Spleen (tissue), 11 donors: ENCODE data around the gene IL31. TPM values are rescaled to one million over a fixed set of nuclear protein-coding genes. Genes with fewer than 3 reads are reported as not detected.
A peak's percentile ranks its signal among the peaks of the same experiment; 100 is the strongest.

Source experiments
- DNase-seq: peaks from one replicate; pipeline ENCODE4 v3.0.0-alpha.2; 2020
- H3K27ac ChIP-seq, 8 donors: fragments of 200-600 bp; sonication (generic) in 7 of 8; 1 replicate in 4 of 8; 2 replicates in 4 of 8; pipeline versions ENCODE4 v1.5.0 to v1.8.0; 2016 to 2021; ENCODE audit warnings: inconsistent platforms in 4 of 8, mild to moderate bottlenecking in 4 of 8, moderate library complexity in 1 of 8
- H3K27me3 ChIP-seq, 7 donors: fragments of 200-600 bp; sonication (generic) in 6 of 7; replicated peaks in 1 of 7; 1 replicate in 4 of 7; 2 replicates in 3 of 7; pipeline versions ENCODE4 v1.5.0 to v1.8.0; 2016 to 2021; ENCODE audit warnings: inconsistent platforms in 3 of 7, mild to moderate bottlenecking in 1 of 7
- H3K36me3 ChIP-seq, 6 donors: fragments of 200-600 bp; sonication (generic) in 5 of 6; 1 replicate in 4 of 6; 2 replicates in 2 of 6; pipeline versions ENCODE4 v1.5.0 to v1.8.0; 2016 to 2021; ENCODE audit warnings: inconsistent platforms in 2 of 6
- H3K4me1 ChIP-seq, 6 donors: fragments of 200-600 bp; sonication (generic) in 5 of 6; 1 replicate in 3 of 6; 2 replicates in 3 of 6; pipeline versions ENCODE4 v1.5.0 to v1.8.0; 2016 to 2021; ENCODE audit warnings: inconsistent platforms in 3 of 6
- H3K4me3 ChIP-seq, 8 donors: fragments of 200-600 bp; sonication (generic) in 7 of 8; 1 replicate in 4 of 8; 2 replicates in 4 of 8; pipeline versions ENCODE4 v1.5.0 to v1.8.0; 2016 to 2021; ENCODE audit warnings: inconsistent platforms in 4 of 8, mild to moderate bottlenecking in 4 of 8, moderate library complexity in 2 of 8
- H3K9me3 ChIP-seq, 8 donors: fragments of 200-600 bp; sonication (generic) in 7 of 8; 1 replicate in 4 of 8; 2 replicates in 4 of 8; pipeline versions ENCODE4 v1.5.0 to v1.8.0; 2016 to 2021; ENCODE audit warnings: inconsistent platforms in 4 of 8
- POLR2A ChIP-seq, 3 donors: fragments of 450-650 bp; IDR thresholded peaks; one replicate each; pipeline ENCODE4 v1.5.1; 2017; ENCODE audit warnings: antibody characterized with exemption in 3 of 3, mild to moderate bottlenecking in 1 of 3
- POLR2AphosphoS5 ChIP-seq, 3 donors: sonication (generic); formaldehyde crosslinking; IDR thresholded peaks; one replicate each; pipeline ENCODE4 v1.5.1; 2017; ENCODE audit warnings: antibody characterized with exemption in 3 of 3
- WGBS, 5 donors: extraction: QIAGEN DNeasy Blood & Tissue Kit in 3 of 5; methylation state at CpG; one replicate each; pipeline versions ENCODE4 v1.1.5 to v1.1.7; 2013 to 2018; 5-methylcytosine and 5-hydroxymethylcytosine counted together
- intact Hi-C: fragments of 100-400 bp; cut with DNase I; formaldehyde crosslinking; loops from one replicate; pipeline ENCODE4 v1.15.0; 2023; ENCODE audit warnings: low total_unique reads
- polyA plus RNA-seq, 3 donors: library from polyadenylated mRNA; stranded (reverse); fragments of 200-250 nt; gene quantifications; one replicate each; pipeline ENCODE4 v1.2.1, GENCODE V29; 2013
- small RNA-seq, 4 donors: library from RNA; depleted of rRNA; stranded (forward); fragments of <200 nt; gene quantifications; one replicate each; pipeline ENCODE3, GENCODE V24; 2016
- total RNA-seq, 7 donors: library from RNA; depleted of rRNA in 3 of 7; stranded (reverse); fragments of >200 nt in 3 of 7; fragmentation: NEBNext Ultra II Directional in 4 of 7; extraction: Animal tissue kit (Norgen Biotek cat#: 25700) in 4 of 7; gene quantifications; one replicate each; pipeline versions ENCODE4 v1.1.0 to v1.2.1, GENCODE V29; 2016 to 2021
- TF ChIP-seq, protein P1 (sequence below), 11 experiments: fragments of 200-600 bp in 7 of 11; fragments of 450-650 bp in 4 of 11; sonication (generic) in 4 of 11; IDR thresholded peaks in 8 of 11; conservative IDR thresholded peaks in 3 of 11; 1 replicate in 7 of 11; 2 replicates in 4 of 11; pipeline versions ENCODE4 v1.4.0 to v1.8.0; 2016 to 2021; ENCODE audit warnings: antibody characterized with exemption in 11 of 11, inconsistent platforms in 4 of 11, mild to moderate bottlenecking in 1 of 11
- donor health status: healthy with polysubstance abuse.
- donor health status: DM: no; HTN: no; CAD: no; lungs with moderate emphysema.
- donor health status: DM: no; HTN: no; CAD: no.
- donor health status: Bipolar disorder and iron deficiency.
- donor health status: healthy.
- donor health status: DM: no; HTN: no; CAD: no.
- donor health status: DM: yes; HTN: yes; CAD: no.

Gene IL31
- total and polyA plus RNA-seq, 10 donors = not detected

DNA sequence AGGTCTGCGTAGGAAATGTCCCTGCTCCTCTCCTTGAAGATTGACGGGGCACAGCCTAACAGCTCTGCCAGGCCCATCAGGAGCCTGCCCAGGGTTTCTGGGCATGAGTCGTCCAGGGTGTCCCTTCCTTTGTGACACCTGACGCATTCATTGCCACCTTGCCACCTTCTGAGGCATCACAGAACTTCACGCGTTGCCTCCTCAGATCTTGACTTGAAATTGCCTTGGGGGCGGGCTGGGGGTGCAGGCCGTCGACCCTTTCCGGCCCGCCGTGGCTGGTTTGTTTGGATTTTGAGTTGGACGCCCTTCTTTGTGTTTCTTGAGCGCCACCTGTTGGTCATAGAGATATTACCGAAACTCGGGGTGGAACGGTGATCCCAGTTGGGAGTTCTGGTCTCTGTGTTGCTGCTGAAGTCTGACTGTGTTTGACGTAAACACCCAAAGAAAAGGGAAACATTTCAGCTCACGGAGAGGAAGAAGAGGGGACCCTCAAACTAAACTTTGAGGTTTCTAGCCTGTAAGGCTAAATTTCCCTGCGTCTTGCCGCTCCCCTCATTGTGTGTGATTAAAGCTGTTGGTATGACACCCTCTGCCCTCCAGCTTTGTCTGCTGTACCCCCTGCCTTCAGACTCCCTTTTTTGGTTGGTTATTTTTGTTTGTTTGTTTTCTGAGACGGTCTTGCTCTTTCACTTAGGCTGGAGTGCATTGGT is 50.8 kb downstream of the IL31 start:
- H3K27ac ChIP-seq = peak overlapping the region in 2 of 8 donors; percentile 18 to 45
- intact Hi-C loops = loop anchor here (2.0 kb wide), 1 partner anchor 68 kb away; no protein-coding TSS in a partner anchor

More for the DNA sequence above, 50.8 kb downstream of the IL31 start:
- DNase-seq = peak; percentile 78
- Histone ChIP-seq H3K4me3 (peak overlapping the region in 1 of 8 donors; percentile 28), H3K4me1 (peaks cover 6 to 76% (median 36%) of the 10 kb centered on the region in 6 donors), H3K36me3 (peaks cover 0 to 20% (median 11%) of the 10 kb centered on the region in 6 donors), H3K27me3 (no peaks in the 10 kb centered on the region), H3K9me3 (no peaks in the 10 kb centered on the region)
- 16 to 25% (median 20%) methylated on average over 16 to 22 of the region's 22 CpGs for WGBS, 5 donors
- TF ChIP-seq, protein P1, sequence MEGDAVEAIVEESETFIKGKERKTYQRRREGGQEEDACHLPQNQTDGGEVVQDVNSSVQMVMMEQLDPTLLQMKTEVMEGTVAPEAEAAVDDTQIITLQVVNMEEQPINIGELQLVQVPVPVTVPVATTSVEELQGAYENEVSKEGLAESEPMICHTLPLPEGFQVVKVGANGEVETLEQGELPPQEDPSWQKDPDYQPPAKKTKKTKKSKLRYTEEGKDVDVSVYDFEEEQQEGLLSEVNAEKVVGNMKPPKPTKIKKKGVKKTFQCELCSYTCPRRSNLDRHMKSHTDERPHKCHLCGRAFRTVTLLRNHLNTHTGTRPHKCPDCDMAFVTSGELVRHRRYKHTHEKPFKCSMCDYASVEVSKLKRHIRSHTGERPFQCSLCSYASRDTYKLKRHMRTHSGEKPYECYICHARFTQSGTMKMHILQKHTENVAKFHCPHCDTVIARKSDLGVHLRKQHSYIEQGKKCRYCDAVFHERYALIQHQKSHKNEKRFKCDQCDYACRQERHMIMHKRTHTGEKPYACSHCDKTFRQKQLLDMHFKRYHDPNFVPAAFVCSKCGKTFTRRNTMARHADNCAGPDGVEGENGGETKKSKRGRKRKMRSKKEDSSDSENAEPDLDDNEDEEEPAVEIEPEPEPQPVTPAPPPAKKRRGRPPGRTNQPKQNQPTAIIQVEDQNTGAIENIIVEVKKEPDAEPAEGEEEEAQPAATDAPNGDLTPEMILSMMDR (IDR thresholded peaks at IDR 0.05 in 8 of 11, conservative IDR thresholded peaks at IDR 0.05 in 3 of 11) = peak; percentile 36 to 85 (median 78)
- no peak for TF ChIP-seq POLR2A (IDR thresholded peaks at IDR 0.05)
- TF ChIP-seq POLR2AphosphoS5 (IDR thresholded peaks at IDR 0.05) = peak; percentile 44 to 64 (median 48)

Small RNA genes lying within 50 kb of the gene (small RNA-seq; reads per million reads assigned to genes)
- gene DIABLO = 0 to 1.2 (median 0.12) reads per million in 4 donors

Other genes starting within 250 kb of the IL31 start
- gene BCL7A, start 152.3 kb downstream of the IL31 start, total RNA-seq = 10 to 100 TPM in 1 of 7 donors, 1 to 10 TPM in 6; 4.2 to 10.1 (median 8.1) TPM
- gene BCL7A, start 152.3 kb downstream of the IL31 start, polyA plus RNA-seq = 1 to 10 TPM; 2.5 to 4.8 (median 3.8) TPM
- gene MLXIP, start 95.5 kb downstream of the IL31 start, total RNA-seq = 10 to 100 TPM; 56.1 to 97.1 (median 79.7) TPM
- gene MLXIP, start 95.5 kb downstream of the IL31 start, polyA plus RNA-seq = 10 to 100 TPM in 2 of 3 donors, 1 to 10 TPM in 1; 7.8 to 28.3 (median 11.5) TPM
- 1 to 10 TPM in 3 of 7 donors, under 1 TPM in 4; 0.37 to 5.2 (median 0.95) TPM for gene LRRC43, start 8.9 kb upstream of the IL31 start, total RNA-seq
- under 1 TPM; 0.13 to 0.24 (median 0.20) TPM for gene LRRC43, start 8.9 kb upstream of the IL31 start, polyA plus RNA-seq
- not detected for gene B3GNT4, start 29.5 kb upstream of the IL31 start, total RNA-seq
- under 1 TPM; 0.42 to 0.54 (median 0.49) TPM for gene B3GNT4, start 29.5 kb upstream of the IL31 start, polyA plus RNA-seq
- gene DIABLO, start 51.8 kb upstream of the IL31 start, total RNA-seq = 10 to 100 TPM; 30.5 to 55.7 (median 36.1) TPM
- 10 to 100 TPM; 38.8 to 46.7 (median 40.3) TPM for gene DIABLO, start 51.8 kb upstream of the IL31 start, polyA plus RNA-seq
- gene VPS33A, start 92.3 kb upstream of the IL31 start, total RNA-seq = 10 to 100 TPM; 19.1 to 31.5 (median 23.2) TPM
- 10 to 100 TPM in 2 of 3 donors, 1 to 10 TPM in 1; 9.7 to 12.3 (median 10.5) TPM for gene VPS33A, start 92.3 kb upstream of the IL31 start, polyA plus RNA-seq
- 10 to 100 TPM; 54.7 to 80.2 (median 60.4) TPM for gene CLIP1, start 248.4 kb upstream of the IL31 start, total RNA-seq
- 10 to 100 TPM in 1 of 3 donors, 1 to 10 TPM in 2; 7.8 to 13.1 (median 9.7) TPM for gene CLIP1, start 248.4 kb upstream of the IL31 start, polyA plus RNA-seq